ENCODE measurements around the gene PLS1.

PLS1 gene

DNA sequence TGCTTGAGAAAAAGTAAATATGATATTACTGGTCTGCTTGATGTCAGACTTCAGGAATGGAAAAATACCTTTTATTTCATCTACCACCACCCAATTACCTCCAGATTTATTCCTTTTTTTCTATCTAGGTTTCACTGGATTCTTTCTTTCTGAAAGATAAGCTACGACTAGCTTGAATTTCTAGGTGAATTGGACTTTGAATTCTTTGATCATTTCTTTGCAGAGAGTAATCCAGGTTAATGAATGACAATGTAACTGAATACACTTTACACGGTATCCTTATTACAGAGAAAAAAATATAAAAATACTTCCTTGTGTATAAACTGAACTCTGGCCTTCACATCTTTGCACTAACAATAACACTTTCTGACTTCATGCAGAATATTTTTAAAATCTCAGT, 68.1 kb downstream of the PLS1 start:
- H3K9me3 ChIP-seq (ENCODE audit: control insufficient read depth in 5 of 5, low read length in 5 of 5): no peaks in the 10 kb centered on the region
- H3K27ac ChIP-seq (ENCODE audit: low read depth, low read length): no peak overlapping the region
- no peaks in the 10 kb centered on the region for H3K27me3 ChIP-seq (ENCODE audit: control insufficient read depth in 5 of 5, insufficient read depth in 4 of 5, low read length in 5 of 5)
- H3K9ac ChIP-seq (ENCODE audit: low read length in 5 of 5): no peak overlapping the region
- no peaks in the 10 kb centered on the region for H3K4me1 ChIP-seq (ENCODE audit: control insufficient read depth in 5 of 5, insufficient read depth in 5 of 5, low read length in 5 of 5)
- H3K36me3 ChIP-seq (ENCODE audit: control insufficient read depth in 5 of 5, insufficient read depth in 5 of 5, low read length in 5 of 5): no peaks in the 10 kb centered on the region
- H3K4me3 ChIP-seq (ENCODE audit: low read depth in 1 of 5, low read length in 5 of 5): no peak overlapping the region

DNA sequence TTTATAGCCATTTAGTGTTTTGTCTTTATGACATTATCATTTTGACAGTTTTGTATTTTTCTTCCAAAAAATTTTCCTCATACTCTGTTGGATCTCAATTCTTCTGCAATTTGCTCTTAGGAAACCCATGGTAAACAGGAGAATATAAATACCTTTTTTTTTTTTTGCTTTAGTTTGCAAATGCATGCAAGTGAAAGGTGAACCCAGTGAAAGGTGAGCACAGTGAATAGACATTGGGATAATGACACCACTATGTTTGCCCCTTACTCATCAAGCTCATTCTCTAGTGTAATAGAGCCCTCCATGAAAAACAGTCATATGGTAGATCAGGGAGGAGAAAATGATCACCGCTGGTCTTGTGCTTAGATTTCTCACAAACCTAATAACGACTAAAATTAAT, 68.6 kb downstream of the PLS1 start:
- no peaks in the 10 kb centered on the region for H3K27me3 ChIP-seq (ENCODE audit: control insufficient read depth in 5 of 5, insufficient read depth in 4 of 5, low read length in 5 of 5)
- no peak overlapping the region for H3K9ac ChIP-seq (ENCODE audit: low read length in 5 of 5)
- H3K4me1 ChIP-seq (ENCODE audit: control insufficient read depth in 5 of 5, insufficient read depth in 5 of 5, low read length in 5 of 5): no peaks in the 10 kb centered on the region
- H3K27ac ChIP-seq (ENCODE audit: low read depth, low read length): no peak overlapping the region
- no peaks in the 10 kb centered on the region for H3K9me3 ChIP-seq (ENCODE audit: control insufficient read depth in 5 of 5, low read length in 5 of 5)
- no peak overlapping the region for H3K4me3 ChIP-seq (ENCODE audit: low read depth in 1 of 5, low read length in 5 of 5)
- no peaks in the 10 kb centered on the region for H3K36me3 ChIP-seq (ENCODE audit: control insufficient read depth in 5 of 5, insufficient read depth in 5 of 5, low read length in 5 of 5)

GRCh38 chr3:142670120-142670519, 73.9 kb downstream of the PLS1 start:
- no peaks in the 10 kb centered on the region for H3K9me3 ChIP-seq (ENCODE audit: control insufficient read depth in 5 of 5, low read length in 5 of 5)
- no peak overlapping the region for H3K4me3 ChIP-seq (ENCODE audit: low read depth in 1 of 5, low read length in 5 of 5)
- H3K36me3 ChIP-seq (ENCODE audit: control insufficient read depth in 5 of 5, insufficient read depth in 5 of 5, low read length in 5 of 5): no peaks in the 10 kb centered on the region
- no peak overlapping the region for H3K9ac ChIP-seq (ENCODE audit: low read length in 5 of 5)
- H3K27me3 ChIP-seq (ENCODE audit: control insufficient read depth in 5 of 5, insufficient read depth in 4 of 5, low read length in 5 of 5): no peaks in the 10 kb centered on the region
- H3K4me1 ChIP-seq (ENCODE audit: control insufficient read depth in 5 of 5, insufficient read depth in 5 of 5, low read length in 5 of 5): no peaks in the 10 kb centered on the region
- H3K27ac ChIP-seq (ENCODE audit: low read depth, low read length): no peak overlapping the region

- Histone ChIP-seq H3K9me3 (ENCODE audit: control insufficient read depth in 5 of 5, low read length in 5 of 5) (no peaks in the 10 kb centered on the region), H3K27me3 (ENCODE audit: control insufficient read depth in 5 of 5, insufficient read depth in 4 of 5, low read length in 5 of 5) (no peaks in the 10 kb centered on the region), H3K27ac (ENCODE audit: low read depth, low read length) (no peak overlapping the region), H3K36me3 (ENCODE audit: control insufficient read depth in 5 of 5, insufficient read depth in 5 of 5, low read length in 5 of 5) (no peaks in the 10 kb centered on the region), H3K4me1 (ENCODE audit: control insufficient read depth in 5 of 5, insufficient read depth in 5 of 5, low read length in 5 of 5) (no peaks in the 10 kb centered on the region), H3K4me3 (ENCODE audit: low read depth in 1 of 5, low read length in 5 of 5) (no peak overlapping the region), H3K9ac (ENCODE audit: low read length in 5 of 5) (no peak overlapping the region)
Measured at GRCh38 chr3:142676151-142676550, 80.0 kb downstream of the PLS1 start.

DNA sequence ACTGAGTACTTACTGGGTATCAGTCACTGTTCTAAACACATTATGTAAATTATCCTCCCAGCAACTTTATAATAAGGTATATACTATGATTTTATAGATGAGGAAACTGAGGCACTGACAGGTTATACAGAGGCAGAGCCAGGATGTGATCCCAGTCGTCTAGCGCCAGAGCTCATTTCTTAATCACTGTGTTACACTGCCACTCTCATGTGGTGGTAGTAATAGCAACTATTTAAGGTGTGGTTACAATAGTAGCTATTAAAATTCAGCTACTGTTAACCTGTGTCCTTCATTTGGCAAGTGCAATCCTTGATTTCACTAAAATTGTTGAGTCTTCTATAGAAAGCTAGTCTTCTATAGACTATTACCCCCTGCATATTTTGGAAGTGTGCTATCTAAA, 84.5 kb downstream of the PLS1 start:
- no peak overlapping the region for H3K4me3 ChIP-seq (ENCODE audit: low read depth in 1 of 5, low read length in 5 of 5)
- no peaks in the 10 kb centered on the region for H3K27me3 ChIP-seq (ENCODE audit: control insufficient read depth in 5 of 5, insufficient read depth in 4 of 5, low read length in 5 of 5)
- H3K9me3 ChIP-seq (ENCODE audit: control insufficient read depth in 5 of 5, low read length in 5 of 5): no peaks in the 10 kb centered on the region
- no peak overlapping the region for H3K27ac ChIP-seq (ENCODE audit: low read depth, low read length)
- no peaks in the 10 kb centered on the region for H3K36me3 ChIP-seq (ENCODE audit: control insufficient read depth in 5 of 5, insufficient read depth in 5 of 5, low read length in 5 of 5)
- no peak overlapping the region for H3K9ac ChIP-seq (ENCODE audit: low read length in 5 of 5)
- H3K4me1 ChIP-seq (ENCODE audit: control insufficient read depth in 5 of 5, insufficient read depth in 5 of 5, low read length in 5 of 5): no peaks in the 10 kb centered on the region

- Histone ChIP-seq H3K27me3 (ENCODE audit: control insufficient read depth in 5 of 5, insufficient read depth in 4 of 5, low read length in 5 of 5) (no peaks in the 10 kb centered on the region), H3K9ac (ENCODE audit: low read length in 5 of 5) (no peak overlapping the region), H3K4me3 (ENCODE audit: low read depth in 1 of 5, low read length in 5 of 5) (no peak overlapping the region), H3K4me1 (ENCODE audit: control insufficient read depth in 5 of 5, insufficient read depth in 5 of 5, low read length in 5 of 5) (no peaks in the 10 kb centered on the region), H3K9me3 (ENCODE audit: control insufficient read depth in 5 of 5, low read length in 5 of 5) (no peaks in the 10 kb centered on the region), H3K27ac (ENCODE audit: low read depth, low read length) (no peak overlapping the region), H3K36me3 (ENCODE audit: control insufficient read depth in 5 of 5, insufficient read depth in 5 of 5, low read length in 5 of 5) (no peaks in the 10 kb centered on the region)
Measured at GRCh38 chr3:142690613-142691012, 94.4 kb downstream of the PLS1 start.

- Histone ChIP-seq H3K9ac (ENCODE audit: low read length in 5 of 5) (no peak overlapping the region), H3K27ac (ENCODE audit: low read depth, low read length) (no peak overlapping the region), H3K4me3 (ENCODE audit: low read depth in 1 of 5, low read length in 5 of 5) (no peak overlapping the region), H3K27me3 (ENCODE audit: control insufficient read depth in 5 of 5, insufficient read depth in 4 of 5, low read length in 5 of 5) (no peaks in the 10 kb centered on the region), H3K9me3 (ENCODE audit: control insufficient read depth in 5 of 5, low read length in 5 of 5) (no peaks in the 10 kb centered on the region), H3K4me1 (ENCODE audit: control insufficient read depth in 5 of 5, insufficient read depth in 5 of 5, low read length in 5 of 5) (no peaks in the 10 kb centered on the region), H3K36me3 (ENCODE audit: control insufficient read depth in 5 of 5, insufficient read depth in 5 of 5, low read length in 5 of 5) (no peaks in the 10 kb centered on the region)
Measured at GRCh38 chr3:142691527-142691926, 95.3 kb downstream of the PLS1 start.

DNA sequence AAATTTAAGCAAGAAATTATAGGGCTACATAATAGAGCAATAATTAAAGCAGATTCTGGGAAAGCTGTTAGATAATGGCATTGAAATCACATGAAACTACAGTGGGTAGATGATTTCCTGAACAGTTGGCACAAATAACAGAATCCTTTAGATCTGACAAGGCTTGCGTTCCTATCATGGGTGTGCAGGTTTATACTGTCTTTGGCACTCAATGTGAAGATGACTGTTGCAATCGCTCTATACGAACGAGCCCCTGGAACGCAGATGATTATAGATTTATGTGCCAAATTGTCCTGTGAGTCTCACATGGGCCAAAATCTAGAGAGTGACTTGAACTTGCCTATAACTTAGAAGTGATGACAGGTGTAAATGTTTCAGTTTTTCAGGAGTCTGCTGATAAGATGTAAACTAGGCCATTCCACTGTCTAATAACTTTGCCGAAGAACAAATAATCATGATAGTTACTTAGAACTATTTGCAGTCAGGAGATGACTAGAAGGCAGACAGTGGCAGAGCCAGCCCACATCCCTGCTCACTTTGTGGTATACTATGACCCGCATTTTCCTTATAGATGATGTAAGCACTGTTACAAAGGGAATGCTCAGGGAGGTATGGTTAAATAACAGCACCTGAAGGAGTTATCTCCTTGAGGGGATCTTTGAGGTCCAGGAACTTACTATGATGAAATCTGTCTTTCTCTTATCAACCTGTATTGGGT, 97.1 kb downstream of the PLS1 start:
- no peak overlapping the region for H3K9ac ChIP-seq (ENCODE audit: low read length in 5 of 5)
- H3K9me3 ChIP-seq (ENCODE audit: control insufficient read depth in 5 of 5, low read length in 5 of 5): no peaks in the 10 kb centered on the region
- no peak overlapping the region for H3K27ac ChIP-seq (ENCODE audit: low read depth, low read length)

GRCh38 chr3:142694225-142694624, 98.0 kb downstream of the PLS1 start:
- no peaks in the 10 kb centered on the region for H3K27me3 ChIP-seq (ENCODE audit: control insufficient read depth in 5 of 5, insufficient read depth in 4 of 5, low read length in 5 of 5)
- H3K9ac ChIP-seq (ENCODE audit: low read length in 5 of 5): no peak overlapping the region
- H3K27ac ChIP-seq (ENCODE audit: low read depth, low read length): no peak overlapping the region
- H3K36me3 ChIP-seq (ENCODE audit: control insufficient read depth in 5 of 5, insufficient read depth in 5 of 5, low read length in 5 of 5): no peaks in the 10 kb centered on the region
- H3K9me3 ChIP-seq (ENCODE audit: control insufficient read depth in 5 of 5, low read length in 5 of 5): no peaks in the 10 kb centered on the region
- no peaks in the 10 kb centered on the region for H3K4me1 ChIP-seq (ENCODE audit: control insufficient read depth in 5 of 5, insufficient read depth in 5 of 5, low read length in 5 of 5)
- no peak overlapping the region for H3K4me3 ChIP-seq (ENCODE audit: low read depth in 1 of 5, low read length in 5 of 5)

More for the DNA sequence above, 97.1 kb downstream of the PLS1 start:
- Histone ChIP-seq H3K36me3 (ENCODE audit: control insufficient read depth in 5 of 5, insufficient read depth in 5 of 5, low read length in 5 of 5) (no peaks in the 10 kb centered on the region), H3K4me3 (ENCODE audit: low read depth in 1 of 5, low read length in 5 of 5) (no peak overlapping the region), H3K4me1 (ENCODE audit: control insufficient read depth in 5 of 5, insufficient read depth in 5 of 5, low read length in 5 of 5) (no peaks in the 10 kb centered on the region), H3K27me3 (ENCODE audit: control insufficient read depth in 5 of 5, insufficient read depth in 4 of 5, low read length in 5 of 5) (no peaks in the 10 kb centered on the region)

DNA sequence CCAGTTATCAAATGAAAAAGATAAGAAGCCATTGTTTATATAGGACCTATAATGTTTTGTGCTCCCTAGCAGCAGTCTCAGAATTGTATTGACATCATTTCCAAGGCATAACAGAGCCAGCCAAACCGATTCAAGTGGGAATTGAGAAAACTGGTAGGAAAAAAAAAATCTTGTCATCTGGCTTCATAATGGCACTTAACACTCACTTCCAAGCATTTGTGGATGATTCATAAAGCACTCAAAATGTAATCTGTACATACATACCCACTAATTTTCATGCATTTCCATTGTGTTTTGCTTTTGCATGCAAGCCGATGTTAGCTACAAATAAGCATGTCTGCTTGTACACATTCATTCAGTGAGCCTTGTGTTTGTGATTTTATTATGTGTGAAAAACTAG, 109.0 kb downstream of the PLS1 start:
- no peaks in the 10 kb centered on the region for H3K36me3 ChIP-seq (ENCODE audit: control insufficient read depth in 5 of 5, insufficient read depth in 5 of 5, low read length in 5 of 5)
- H3K4me3 ChIP-seq (ENCODE audit: low read depth in 1 of 5, low read length in 5 of 5): no peak overlapping the region
- no peak overlapping the region for H3K9ac ChIP-seq (ENCODE audit: low read length in 5 of 5)
- no peak overlapping the region for H3K27ac ChIP-seq (ENCODE audit: low read depth, low read length)
- no peaks in the 10 kb centered on the region for H3K27me3 ChIP-seq (ENCODE audit: control insufficient read depth in 5 of 5, insufficient read depth in 4 of 5, low read length in 5 of 5)
- peaks cover 0 to 3% (median 0%) of the 10 kb centered on the region in 5 donors for H3K4me1 ChIP-seq (ENCODE audit: control insufficient read depth in 5 of 5, insufficient read depth in 5 of 5, low read length in 5 of 5)
- H3K9me3 ChIP-seq (ENCODE audit: control insufficient read depth in 5 of 5, low read length in 5 of 5): no peaks in the 10 kb centered on the region
